SK-N-MC (cell line): ENCODE data around the gene APOBEC3G.
"Not testable (repeated sequence)": the region's sequence is repeated elsewhere in the genome, so short reads cannot be mapped to it uniquely, and the experiment has no call there.

Experiments
- EZH2 ChIP-seq: fragments of 200-600 bp; sonication (generic); IDR thresholded peaks from one replicate; pipeline ENCODE4 v1.6.1; 2017; ENCODE audit warnings: antibody characterized with exemption
- FOXP2 ChIP-seq: optimal IDR thresholded peaks from 2 replicates; pipeline ENCODE3; 2011; ENCODE audit warnings: mild to moderate bottlenecking, moderate library complexity; ENCODE audit not compliant: insufficient read depth; ENCODE audit errors: extremely low read length, control extremely low read depth
- POLR2AphosphoS5 ChIP-seq: IDR thresholded peaks from 2 replicates; pipeline ENCODE4 v1.6.1; 2012; ENCODE audit warnings: mild to moderate bottlenecking, low read depth, low read length, borderline replicate concordance

DNA sequence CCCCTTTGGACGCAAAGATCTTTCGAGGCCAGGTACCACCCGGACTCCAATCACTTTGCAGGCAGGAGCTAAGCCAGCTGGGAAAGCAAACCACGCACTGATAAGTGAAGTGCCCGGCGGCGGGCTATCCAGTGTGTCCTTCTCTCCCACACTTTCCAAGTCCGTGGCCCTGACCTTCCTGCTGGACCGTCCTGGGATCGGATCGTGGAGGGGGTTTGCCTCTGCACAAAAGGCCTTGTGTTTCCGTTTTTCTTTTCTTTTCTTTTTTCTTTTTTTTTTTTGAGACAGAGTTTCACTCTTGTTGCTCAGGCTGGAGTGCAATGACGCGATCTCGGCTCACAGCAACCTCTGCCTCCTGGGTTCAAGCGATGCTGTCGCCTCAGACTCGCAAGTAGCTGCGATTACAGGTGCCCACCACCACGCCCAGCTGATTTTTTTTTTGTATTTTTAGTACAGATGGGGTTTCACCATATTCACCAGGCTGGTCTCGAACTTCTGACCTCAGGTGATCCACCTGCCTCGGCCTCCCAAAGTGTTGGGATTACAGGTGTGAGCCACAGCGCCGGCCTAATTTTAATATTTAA lies 2.1 kb downstream of the APOBEC3G start:
- not testable (repeated sequence) for TF ChIP-seq POLR2AphosphoS5, EZH2, FOXP2
